ENCODE data around the gene TAT. TPM values are rescaled to one million over a fixed set of nuclear protein-coding genes. Genes with fewer than 3 reads are reported as not detected.

TAT gene
- total RNA-seq, 1 experiment from 2014 or later: 0.13 TPM

DNA sequence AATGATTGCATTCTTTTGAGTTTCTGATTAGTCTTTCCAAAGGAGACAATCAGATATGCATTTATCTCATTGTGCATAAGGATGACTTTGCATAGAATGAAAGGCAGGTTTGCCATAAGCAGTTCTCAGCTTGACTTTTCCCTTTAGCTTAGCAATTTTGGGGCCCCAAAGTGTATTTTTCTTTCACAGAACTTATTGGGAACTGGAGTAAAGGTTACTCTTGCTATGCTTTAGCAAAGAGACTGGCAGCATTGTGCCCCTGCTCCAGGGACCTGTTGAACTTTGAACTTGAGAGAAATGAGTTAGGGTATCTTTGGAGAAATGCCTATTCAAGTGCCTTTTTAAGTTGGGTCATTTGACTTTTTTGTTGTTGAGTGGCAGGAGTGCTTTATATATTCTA, 17.0 kb downstream of the TAT start:
- CTCF ChIA-PET: no interaction called here
- H3K9me3 ChIP-seq (ENCODE audit: insufficient read depth, low read depth): peaks cover 10% of the 10 kb centered on the region; the same call in 1 of the 2 replicates
- H2AFZ ChIP-seq: no peak overlapping the region
- no peaks in the 10 kb centered on the region for H3K79me2 ChIP-seq (ENCODE audit: low read depth)
- no peaks in the 10 kb centered on the region for H4K20me1 ChIP-seq (ENCODE audit: insufficient read depth)
- peaks cover 9% of the 10 kb centered on the region for H3F3A ChIP-seq (ENCODE audit: insufficient read depth, low read depth)
- DNase-seq: no peak
- H3K27ac ChIP-seq: no peak overlapping the region
- H3K4me2 ChIP-seq: no peak overlapping the region
- no TSS peak for BruUV-seq (replicated peaks)
- H3K9me2 ChIP-seq (ENCODE audit: insufficient read depth): no peaks in the 10 kb centered on the region
- intact Hi-C loops (cut with micrococcal nuclease; ENCODE audit: unreplicated experiment): no loop called here
- TF ChIP-seq, protein P1, sequence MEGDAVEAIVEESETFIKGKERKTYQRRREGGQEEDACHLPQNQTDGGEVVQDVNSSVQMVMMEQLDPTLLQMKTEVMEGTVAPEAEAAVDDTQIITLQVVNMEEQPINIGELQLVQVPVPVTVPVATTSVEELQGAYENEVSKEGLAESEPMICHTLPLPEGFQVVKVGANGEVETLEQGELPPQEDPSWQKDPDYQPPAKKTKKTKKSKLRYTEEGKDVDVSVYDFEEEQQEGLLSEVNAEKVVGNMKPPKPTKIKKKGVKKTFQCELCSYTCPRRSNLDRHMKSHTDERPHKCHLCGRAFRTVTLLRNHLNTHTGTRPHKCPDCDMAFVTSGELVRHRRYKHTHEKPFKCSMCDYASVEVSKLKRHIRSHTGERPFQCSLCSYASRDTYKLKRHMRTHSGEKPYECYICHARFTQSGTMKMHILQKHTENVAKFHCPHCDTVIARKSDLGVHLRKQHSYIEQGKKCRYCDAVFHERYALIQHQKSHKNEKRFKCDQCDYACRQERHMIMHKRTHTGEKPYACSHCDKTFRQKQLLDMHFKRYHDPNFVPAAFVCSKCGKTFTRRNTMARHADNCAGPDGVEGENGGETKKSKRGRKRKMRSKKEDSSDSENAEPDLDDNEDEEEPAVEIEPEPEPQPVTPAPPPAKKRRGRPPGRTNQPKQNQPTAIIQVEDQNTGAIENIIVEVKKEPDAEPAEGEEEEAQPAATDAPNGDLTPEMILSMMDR (conservative IDR thresholded peaks at IDR 0.05): no peak
- no peak for TF ChIP-seq EZH2 (IDR thresholded peaks at IDR 0.05; ENCODE audit: low read depth)
- no peak overlapping the region for H3K4me3 ChIP-seq
- POLR2A ChIA-PET (ENCODE audit: unreplicated experiment): no interaction called here
- H3K27me3 ChIP-seq (ENCODE audit: insufficient read depth, low read depth): no peaks in the 10 kb centered on the region
- H3K36me3 ChIP-seq (ENCODE audit: low read depth): no peaks in the 10 kb centered on the region
- H3K4me1 ChIP-seq (replicated peaks; ENCODE audit: insufficient read depth): peaks cover 17% of the 10 kb centered on the region

DNA sequence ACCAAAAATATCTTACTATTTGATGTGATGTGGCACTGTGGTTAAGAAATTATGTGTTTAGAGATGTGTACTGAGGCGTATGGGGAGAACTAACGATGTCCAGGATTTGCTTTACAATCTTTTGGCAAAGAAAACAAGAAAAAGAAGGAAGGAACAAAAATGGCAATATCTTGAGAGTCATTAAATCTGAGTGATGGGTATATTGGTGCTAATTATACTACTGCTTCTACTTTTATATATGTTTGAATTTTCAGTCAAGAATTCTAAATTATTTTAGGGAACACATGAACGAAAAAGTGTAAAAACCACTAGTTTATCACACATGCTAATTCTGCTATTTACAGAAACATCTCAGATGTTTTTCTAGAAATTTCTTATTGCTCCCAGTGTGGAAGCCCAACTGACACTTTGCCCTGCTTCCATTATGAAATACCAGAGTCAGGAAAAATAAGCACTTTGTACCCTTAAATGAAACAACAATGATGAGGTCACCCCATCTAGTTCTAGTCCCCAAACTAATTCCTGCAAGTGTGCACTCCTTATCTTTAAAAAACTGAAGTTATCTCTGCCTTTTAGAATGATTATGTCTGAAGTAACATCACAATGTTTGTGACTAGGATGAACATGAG, 18.8 kb downstream of the TAT start:
- no TSS peak for BruUV-seq (replicated peaks)
- CTCF ChIA-PET: no interaction called here

DNA sequence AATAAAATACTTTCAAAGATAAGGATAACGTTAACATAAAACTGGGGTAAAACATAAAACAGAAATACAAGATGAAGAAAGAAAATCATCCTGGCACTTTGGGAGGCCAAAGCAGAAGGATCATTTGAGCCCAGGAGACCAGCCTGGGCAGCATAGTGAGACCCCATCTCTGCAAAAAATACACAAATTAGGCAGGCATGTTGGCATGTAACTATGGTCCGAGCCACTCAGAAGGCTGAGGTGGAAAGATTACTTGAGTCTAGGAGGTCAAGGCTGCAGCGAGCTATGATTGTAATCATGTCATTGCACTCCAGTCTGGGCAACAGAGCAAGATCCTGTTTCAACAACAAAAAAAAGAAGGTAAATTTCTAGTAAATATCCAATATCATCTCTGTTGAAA, 19.6 kb downstream of the TAT start:
- Histone ChIP-seq H3K9me2 (ENCODE audit: insufficient read depth) (no peaks in the 10 kb centered on the region), H4K20me1 (ENCODE audit: insufficient read depth) (no peaks in the 10 kb centered on the region), H3K27ac (no peak overlapping the region), H3K27me3 (ENCODE audit: insufficient read depth, low read depth) (no peaks in the 10 kb centered on the region), H3F3A (ENCODE audit: insufficient read depth, low read depth) (no peaks in the 10 kb centered on the region), H3K9me3 (ENCODE audit: insufficient read depth, low read depth) (peaks cover 4% of the 10 kb centered on the region; the same call in 1 of the 2 replicates), H3K4me1 (replicated peaks; ENCODE audit: insufficient read depth) (0 out of 2 replicates have a peak, but pooled peaks cover 8% of the 10 kb centered on the region), H3K4me3 (no peak overlapping the region), H3K36me3 (ENCODE audit: low read depth) (no peaks in the 10 kb centered on the region), H2AFZ (no peak overlapping the region), H3K4me2 (no peak overlapping the region), H3K79me2 (ENCODE audit: low read depth) (no peaks in the 10 kb centered on the region)
- no TSS peak for BruUV-seq (replicated peaks)
- TF ChIP-seq, protein P1 (conservative IDR thresholded peaks at IDR 0.05): no peak
- no peak for TF ChIP-seq EZH2 (IDR thresholded peaks at IDR 0.05; ENCODE audit: low read depth)
- no peak for DNase-seq
- intact Hi-C loops (cut with micrococcal nuclease; ENCODE audit: unreplicated experiment): no loop called here
- ChIA-PET POLR2A (ENCODE audit: unreplicated experiment) (no interaction called here), CTCF (no interaction called here)

More for the DNA sequence above, 18.8 kb downstream of the TAT start:
- POLR2A ChIA-PET (ENCODE audit: unreplicated experiment): no interaction called here
- Histone ChIP-seq H3K79me2 (ENCODE audit: low read depth) (no peaks in the 10 kb centered on the region), H2AFZ (no peak overlapping the region), H3K27me3 (ENCODE audit: insufficient read depth, low read depth) (no peaks in the 10 kb centered on the region), H3K27ac (no peak overlapping the region), H4K20me1 (ENCODE audit: insufficient read depth) (no peaks in the 10 kb centered on the region), H3K4me3 (no peak overlapping the region), H3K4me1 (replicated peaks; ENCODE audit: insufficient read depth) (0 out of 2 replicates have a peak, but pooled peaks cover 8% of the 10 kb centered on the region), H3K9me2 (ENCODE audit: insufficient read depth) (no peaks in the 10 kb centered on the region), H3F3A (ENCODE audit: insufficient read depth, low read depth) (no peaks in the 10 kb centered on the region), H3K36me3 (ENCODE audit: low read depth) (no peaks in the 10 kb centered on the region), H3K4me2 (no peak overlapping the region), H3K9me3 (ENCODE audit: insufficient read depth, low read depth) (peaks cover 10% of the 10 kb centered on the region; the same call in 1 of the 2 replicates)
- no peak for TF ChIP-seq EZH2 (IDR thresholded peaks at IDR 0.05; ENCODE audit: low read depth)
- TF ChIP-seq, protein P1 (conservative IDR thresholded peaks at IDR 0.05): no peak
- no peak for DNase-seq
- intact Hi-C loops (cut with micrococcal nuclease; ENCODE audit: unreplicated experiment): no loop called here

Data from PC-9 (cell line).